CD4-positive, alpha-beta T cell treated with Interleukin-15 for 4 hours (primary cell): ENCODE data around the gene COBL.

ENCODE experiments used
- DNase-seq: peaks from one replicate; pipeline ENCODE4 v3.0.0-alpha.2; 2020; ENCODE audit warnings: low spot score

COBL gene

DNA sequence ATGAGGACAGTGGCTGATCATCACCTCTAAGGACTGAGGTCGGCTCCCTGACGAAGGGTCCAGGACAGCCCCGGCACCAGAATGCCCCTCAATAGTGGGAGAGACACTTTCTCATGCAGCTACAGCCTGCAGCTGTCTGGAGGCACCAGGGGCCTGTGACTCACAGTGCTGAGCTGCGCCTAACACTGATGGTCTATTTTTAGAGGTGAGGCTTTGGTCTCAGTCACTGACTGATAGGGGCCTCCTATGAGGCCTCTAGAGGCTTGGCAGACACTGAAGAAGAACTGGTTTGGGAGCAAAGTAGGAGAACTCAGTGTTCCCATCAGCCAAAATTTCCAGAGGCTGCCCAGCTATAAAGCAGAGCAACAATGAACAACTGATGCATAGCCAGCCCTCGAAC is 130.1 kb downstream of the COBL start:
- DNase-seq, result no peak

DNA sequence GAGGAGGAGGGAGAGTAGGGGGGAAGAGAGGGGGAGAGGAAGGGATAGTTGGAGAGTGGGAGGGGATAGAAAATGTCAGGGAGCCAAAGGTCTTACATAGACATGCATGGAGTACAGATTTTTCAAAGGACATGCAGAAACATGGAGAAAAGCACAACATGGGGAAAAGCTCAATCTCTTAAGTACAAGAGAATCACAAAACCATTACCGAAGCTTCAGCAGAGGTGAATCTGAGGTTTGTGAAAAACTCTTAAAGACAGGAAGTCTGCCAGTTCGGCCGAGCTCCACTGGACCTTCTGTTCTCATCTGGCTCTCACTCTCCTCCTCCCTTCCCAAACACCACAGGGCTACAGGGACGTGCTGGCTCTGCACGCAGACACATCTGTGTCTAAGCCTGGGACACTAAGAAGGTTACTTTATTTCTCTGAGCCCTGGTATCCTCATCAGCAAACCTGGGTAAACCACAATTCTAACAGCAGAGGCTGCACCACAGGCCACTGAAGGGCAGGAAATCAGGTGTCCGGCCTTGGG is 133.9 kb downstream of the COBL start:
- no peak for DNase-seq

DNA sequence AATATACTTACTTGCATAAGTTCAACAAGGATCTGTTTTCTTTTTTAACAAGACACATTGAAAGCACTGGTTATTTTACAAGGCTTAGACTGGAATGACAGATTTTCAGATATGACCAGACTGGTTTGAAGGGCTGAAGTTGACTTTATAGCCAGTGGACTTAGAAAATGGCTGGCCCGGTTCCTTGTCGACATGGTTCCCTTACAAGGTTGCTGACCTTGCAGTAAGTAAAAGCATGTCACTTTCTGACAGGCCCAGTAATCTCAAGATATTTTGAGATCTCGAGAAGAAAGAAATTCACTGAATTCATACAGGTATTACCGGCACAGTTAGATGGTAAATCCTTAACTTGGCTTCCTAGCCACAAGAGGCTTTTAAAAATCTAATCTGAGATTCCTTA is 136.5 kb downstream of the COBL start:
- DNase-seq, result no peak

DNA sequence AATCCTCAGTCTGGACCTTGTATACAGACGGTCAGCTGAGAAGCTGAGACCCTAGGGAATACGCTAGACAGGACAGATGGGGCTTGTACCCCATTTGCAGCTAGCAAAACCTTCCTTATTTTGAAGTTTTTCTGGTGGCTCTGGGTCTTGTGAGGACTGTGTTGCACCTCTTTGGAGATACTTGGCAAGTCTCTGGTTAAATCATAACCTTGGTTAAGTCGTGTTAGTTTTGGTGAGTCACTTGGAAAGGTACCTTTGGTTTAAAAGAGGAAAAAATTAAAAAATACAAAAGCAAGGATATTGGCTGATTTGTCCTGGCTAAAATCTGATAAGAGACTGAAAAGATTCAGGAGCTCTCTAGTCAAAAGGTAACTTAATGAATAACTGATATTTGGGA is 140.6 kb downstream of the COBL start:
- no peak for DNase-seq

DNA sequence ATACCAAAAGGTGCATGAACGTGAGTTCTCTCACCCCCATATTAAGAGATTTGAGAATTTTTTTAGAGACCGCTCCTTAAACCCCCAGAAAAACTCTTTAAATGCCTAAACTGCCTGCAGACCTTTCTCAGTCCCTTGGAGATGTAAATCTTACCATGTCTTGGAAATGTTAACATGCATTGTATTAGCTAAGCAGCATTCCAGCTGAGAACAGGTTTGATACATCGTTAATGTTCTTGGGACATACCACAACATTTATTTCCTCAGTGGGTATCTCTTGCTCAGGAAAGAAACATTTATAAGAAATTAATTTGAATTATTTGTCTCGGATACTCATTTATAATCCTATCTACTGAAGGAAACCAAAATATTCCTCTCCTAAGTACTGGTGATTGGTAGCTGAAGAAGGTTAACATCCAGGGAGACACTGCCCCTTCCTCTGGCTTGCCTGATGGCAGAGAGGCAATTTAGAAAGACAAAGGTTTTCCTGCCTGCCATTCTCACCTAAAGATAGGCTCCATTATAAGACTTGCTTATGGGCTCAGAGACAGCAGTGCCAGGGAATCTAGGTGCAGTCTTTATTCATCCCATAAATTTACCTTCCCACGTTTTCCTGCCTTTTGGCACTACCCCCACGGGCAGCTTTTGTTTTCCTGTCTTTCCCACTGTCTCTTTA is 141.2 kb downstream of the COBL start:
- no peak for DNase-seq

DNA sequence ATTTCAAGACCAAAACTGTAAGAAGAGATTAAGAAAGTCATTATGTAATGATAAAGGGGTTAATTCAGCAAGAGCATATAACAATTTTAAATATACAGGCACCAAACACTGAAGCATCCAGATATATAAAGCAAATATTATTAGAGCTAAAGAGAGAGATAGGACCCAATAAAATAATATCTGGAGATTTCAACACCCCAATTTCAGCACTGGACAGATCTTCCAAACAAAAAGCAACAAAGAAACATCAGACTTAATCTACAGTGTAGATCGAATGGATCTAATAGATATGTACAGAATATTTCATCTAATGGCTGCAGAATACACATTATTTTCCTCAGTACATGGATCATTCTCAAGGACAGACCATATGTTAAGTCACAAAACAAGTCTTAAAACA is 151.3 kb downstream of the COBL start:
- no peak for DNase-seq

DNA sequence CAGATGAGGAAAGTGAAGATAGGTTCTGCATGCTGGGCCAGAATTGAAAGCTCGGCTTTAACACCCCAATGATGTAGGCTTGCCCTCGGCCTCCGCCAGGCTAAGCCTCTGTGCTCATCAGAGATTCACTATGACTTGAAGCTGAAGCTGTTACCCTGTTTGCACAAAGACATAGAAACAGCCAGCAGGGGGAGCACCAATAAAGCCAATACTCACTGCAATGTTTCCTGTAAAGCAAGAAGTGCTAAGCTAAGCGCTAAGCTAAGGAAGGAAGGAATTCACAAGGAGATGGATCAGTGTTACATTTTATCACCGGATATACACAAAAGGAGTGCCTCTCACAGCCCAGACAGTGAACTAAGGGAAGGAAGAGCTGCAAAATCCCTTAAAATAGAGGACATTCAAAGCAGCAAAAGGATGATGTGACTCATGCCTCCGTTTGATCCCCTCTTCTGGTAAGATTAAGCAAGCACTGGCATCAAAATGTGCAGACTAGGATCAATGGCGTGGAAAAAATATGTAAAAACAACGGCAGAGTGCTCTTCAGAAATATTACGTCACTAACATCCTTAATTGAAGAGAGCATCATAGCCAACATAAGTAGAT is 153.8 kb downstream of the COBL start:
- DNase-seq, result peak; percentile 64

DNA sequence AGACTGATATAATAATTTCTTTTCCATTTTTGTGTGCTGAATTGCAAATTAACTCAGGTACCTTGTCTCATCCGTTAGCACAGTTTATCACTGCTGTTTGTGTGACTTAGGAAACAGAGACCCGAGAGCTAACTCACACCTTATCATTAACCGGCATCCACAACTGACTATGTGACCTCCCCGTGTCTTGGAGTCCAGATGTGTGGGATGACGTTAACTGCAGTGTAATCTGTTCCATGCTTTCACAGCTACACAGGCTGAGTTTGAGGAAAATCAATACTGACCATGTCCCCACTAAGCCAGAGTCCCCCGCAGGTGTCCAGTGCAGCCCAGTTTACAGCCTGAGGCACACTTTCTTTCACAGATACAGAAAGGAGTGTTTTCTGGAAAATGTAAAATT is 154.7 kb downstream of the COBL start:
- DNase-seq, result no peak

DNA sequence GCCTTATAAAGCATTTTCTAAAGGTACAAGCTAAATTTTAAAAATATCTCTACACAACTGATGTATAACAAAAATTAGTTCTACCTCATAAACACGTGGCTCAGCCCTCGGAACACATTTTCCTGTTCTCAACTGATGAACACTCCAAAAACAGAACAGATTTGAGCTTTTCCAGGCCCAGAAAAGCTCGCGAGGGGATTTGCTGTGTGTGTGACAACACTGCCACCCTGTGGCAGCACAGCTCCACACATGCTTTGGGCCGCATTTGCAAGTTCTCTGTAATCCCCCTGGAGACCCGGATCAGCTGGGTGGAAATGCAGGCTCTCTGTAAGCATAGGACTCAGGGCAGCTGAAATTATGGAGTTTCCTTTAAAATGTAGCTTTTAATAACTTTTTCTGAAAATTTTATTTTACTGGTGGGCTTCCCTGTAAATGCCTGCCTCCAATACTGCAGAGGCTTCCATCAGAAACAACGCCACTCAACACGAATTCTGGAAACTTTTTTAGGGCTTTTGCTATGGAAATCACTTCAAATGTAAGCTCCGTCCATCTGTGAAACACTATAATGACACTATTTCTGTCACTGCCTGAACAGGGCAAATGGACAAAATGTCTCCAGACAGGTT is 155.5 kb downstream of the COBL start:
- peak; percentile 46 for DNase-seq

DNA sequence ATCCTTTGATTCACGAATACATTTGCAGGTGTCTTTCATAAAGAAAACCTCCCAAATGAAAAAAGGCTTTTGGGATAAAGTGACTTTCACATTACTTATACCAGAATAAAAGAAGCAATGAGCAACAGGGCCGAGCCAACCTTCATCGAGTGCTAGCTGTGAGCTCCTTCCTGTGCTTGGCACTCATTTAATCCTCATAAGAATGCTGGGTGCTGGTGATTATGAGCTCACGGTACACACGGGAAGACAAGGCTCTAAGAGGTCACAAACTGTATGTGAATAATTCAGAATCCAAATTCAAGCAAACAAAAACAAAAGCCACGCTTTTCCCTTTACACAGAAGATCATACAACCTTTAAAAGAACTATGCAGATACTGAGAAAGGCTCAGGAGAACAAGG is 156.2 kb downstream of the COBL start:
- DNase-seq, result no peak

DNA sequence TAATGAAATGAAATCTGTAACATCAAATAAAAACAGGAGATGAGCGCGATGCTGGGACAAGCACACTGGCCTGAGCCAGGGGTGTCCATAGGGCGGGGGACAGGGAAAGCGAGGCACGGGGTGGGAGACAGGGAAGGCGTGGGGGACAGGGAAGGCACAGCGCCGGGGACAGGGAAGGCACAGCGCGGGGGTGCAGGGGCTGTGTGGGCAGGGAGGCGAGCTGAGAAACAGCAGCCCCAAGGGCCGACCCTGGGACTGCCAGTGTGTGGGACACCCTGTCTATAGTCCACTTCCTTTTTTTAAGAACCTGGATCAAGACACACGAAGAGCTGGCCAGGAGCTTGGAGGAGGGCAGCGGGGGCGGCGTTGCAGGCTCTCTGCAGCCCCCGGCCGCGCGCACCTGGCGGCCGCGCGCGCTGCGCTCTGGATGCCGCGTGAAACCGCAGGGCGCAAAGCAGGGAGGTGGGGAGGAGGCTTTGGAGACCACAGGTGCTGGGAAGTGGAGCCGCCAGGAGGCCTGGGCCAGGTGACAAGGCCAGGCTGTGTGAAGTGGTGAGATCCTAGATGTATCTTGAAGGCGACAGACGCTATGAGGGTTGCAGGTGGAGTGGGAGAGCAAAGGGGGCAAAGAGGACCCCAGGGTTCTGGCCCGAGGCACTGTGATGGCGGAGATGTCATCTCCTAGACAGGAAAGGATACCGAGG is 157.7 kb downstream of the COBL start:
- no peak for DNase-seq

DNA sequence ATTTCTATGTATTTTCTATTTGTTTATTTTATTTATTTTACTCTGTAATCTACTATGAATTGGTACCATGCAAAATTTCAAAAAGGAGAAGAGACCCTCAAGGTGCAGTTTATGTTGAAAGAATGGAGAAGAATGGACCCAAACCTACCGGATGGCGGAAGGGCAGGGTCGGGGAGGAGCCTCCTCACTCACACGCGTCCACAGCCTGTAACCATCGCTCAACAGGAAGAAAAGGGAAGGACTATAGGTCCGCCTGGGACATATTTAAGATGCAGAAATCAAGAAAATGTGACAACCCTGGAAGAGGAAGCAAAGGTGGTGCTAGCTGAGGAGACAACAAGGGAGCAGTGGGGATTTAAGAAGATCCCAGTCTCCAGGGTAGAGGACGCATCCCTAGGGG is 158.4 kb downstream of the COBL start:
- no peak for DNase-seq

DNA sequence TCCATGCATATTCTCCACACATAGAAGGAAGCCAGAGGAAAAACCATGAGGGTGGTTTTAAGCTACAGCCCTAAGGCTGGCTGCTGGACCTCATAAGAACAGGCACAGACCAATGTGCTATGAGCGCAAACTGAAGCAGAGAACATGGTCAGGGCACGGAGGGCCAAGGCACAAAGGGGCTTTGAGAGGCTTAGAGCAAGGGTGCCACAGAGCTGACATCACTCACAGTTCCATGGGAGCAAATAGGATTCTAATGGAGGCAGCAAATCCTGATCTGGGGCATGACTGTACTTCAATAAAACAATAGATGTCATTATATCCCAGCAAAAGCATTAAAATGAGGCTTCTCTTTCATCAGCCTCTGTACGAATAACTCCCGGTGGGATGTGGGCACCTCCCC is 162.4 kb downstream of the COBL start:
- no peak for DNase-seq

DNA sequence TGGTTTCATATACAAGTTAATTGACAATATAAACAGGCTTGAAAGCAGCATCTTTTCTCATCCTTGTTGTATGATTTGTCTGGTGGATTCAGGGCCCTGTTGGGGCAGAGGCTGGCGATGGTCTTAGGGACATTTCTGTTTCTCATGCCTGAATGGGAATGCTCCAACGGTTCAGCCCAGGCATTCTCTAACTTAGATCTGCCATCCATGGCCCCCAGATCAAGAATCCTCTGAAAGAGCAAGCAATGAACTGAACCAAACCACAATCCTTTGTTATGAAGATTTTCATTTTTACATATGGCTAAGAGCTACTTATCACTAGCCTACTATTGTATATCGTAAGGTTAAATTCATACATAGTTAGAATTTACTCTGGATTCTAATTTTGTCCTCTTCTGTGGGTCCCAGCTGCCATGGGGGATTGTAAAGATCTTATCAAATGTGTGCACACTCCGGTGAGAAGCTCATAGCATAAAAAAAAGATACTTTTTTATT is 163.9 kb downstream of the COBL start:
- DNase-seq, result no peak

DNA sequence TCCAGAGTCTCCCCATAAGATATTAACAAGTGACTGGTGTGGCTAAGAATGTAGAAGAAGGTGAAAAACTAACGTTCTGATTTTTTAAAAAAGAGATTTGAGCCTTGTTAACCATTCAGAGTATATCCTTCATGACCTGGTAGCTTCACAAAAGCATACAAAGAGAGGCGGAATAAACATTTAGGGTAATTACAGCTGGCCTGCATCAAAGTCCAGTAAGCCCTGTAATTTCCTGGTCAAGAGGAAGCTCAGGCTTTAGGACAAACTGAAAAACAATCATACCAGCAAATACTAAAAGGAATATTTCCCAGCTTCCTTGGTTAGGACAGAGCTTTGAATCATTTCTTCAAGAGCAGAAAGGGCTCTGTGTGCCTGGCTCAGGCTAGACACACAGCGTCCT is 165.2 kb downstream of the COBL start:
- no peak for DNase-seq

DNA sequence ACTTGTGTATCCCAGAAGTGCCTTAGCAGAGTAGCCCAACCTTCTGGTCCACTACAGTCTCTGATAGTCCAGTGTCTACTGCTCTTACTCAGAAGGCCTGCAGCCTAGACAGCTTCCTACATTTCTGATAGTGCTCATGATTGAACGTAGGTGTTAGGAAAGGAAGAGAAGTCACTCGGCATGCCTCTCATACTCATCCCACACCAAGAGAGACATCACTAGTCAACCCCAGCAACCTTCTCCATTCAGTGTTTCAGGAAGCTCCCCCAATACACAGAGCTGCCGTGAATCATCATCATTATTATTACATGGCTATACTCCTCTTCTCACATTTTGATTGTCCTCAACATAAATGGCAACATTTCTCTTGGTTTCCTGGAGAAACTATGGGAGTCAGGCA is 166.4 kb downstream of the COBL start:
- DNase-seq, result no peak

DNA sequence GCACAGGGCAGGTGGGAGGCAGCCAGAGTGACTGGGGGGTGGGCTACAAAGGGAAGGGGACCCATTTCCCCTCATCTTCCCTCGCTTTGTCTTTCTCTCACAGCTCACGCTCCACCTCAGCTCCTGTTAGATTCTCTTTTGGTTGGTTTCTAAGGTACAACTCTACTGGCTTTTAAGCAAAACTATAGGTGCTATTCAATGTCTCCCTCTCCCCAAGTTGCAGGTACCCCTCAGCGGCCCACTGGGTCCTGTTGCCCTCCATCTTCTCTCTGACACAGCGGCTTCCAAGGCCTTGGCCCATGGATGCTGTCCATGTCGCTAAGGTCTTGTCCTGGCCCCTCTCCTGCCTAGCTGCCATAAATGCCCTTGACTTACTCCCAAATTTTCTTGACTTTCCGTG is 168.4 kb downstream of the COBL start:
- no peak for DNase-seq

DNA sequence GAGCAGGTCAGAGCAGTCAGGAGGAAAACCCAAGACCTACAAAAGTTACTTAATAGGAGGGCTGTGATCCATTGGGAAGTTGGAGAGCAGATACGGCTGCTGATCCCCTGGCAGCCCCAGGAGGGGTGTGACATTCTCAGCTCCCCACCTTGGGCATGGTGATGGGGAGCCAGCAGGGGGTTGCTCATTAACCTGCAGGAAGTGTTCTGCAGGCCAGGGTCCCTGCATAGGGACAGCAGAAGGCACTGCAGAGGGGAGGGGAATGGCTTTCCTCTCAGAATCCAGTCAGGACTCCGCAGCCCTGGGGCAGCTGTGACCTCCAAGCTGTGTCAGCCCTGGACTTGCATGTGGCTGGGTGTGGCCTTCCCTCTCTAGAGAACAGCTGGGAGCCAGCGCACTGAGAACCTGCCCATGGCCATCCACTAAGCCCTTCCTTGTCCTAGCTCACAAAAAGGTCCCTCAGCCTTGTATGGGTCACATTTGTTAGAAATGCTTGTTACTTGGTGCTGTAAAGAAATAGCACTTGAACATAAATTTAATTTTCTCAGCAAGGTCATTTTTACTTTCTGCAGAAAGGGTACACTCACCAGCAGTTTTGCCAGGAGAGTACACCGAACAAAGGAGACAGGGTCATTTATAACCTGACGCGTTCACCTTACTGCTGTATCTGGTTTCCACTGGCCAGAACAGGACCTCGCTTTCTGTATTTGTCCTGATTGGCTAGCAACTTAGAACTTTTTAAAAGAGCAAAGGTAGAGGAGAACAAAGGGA is 169.6 kb downstream of the COBL start:
- DNase-seq, result no peak

DNA sequence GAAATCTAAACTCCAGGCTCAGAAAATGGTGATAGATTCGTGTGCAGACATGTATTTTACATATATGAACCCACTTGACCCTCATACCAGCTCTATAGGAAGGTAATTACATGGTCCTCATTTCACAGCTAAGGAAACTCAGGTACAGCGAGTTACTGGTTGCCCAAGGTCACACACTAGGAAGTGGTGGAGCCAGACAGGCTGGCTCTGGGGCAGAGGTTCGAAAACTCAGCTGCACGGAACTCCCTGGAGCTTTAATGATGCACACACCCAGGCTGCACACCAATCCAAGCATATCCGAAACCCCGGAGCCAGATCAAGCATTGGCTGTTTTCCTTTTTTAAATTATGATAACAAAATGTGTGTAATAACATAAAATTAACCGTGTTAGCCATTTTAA is 172.4 kb downstream of the COBL start:
- no peak for DNase-seq

DNA sequence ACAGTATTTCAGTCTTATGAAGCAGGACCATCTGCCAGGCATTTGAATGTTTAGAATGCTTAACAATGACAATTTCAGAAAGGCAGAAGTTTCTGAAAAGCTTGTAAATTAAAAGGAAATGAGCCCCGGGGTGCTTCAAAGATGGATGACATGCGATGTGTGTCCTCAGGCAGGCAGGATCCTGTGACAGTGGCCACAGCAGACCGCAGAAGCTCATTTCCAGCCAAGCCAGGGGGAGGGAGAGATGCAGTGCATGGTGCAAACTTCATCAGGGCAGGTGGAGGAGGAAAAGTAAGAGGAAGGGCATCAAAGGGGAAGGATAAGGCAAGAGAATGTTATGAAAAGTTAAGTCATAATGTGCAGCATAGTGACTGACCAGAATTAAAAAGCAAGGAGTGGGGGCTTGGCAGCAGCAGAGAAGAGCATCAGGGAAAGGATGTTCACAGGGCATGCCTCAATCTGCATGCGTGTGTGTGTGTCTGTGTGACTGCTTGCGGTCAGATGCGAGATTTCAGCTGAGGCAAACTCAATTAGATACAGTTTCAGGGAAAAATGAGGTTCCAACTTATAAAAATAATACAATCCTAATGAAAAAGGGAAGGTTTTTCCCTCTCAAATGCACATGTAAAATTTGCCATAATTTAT is 173.7 kb downstream of the COBL start:
- no peak for DNase-seq

DNA sequence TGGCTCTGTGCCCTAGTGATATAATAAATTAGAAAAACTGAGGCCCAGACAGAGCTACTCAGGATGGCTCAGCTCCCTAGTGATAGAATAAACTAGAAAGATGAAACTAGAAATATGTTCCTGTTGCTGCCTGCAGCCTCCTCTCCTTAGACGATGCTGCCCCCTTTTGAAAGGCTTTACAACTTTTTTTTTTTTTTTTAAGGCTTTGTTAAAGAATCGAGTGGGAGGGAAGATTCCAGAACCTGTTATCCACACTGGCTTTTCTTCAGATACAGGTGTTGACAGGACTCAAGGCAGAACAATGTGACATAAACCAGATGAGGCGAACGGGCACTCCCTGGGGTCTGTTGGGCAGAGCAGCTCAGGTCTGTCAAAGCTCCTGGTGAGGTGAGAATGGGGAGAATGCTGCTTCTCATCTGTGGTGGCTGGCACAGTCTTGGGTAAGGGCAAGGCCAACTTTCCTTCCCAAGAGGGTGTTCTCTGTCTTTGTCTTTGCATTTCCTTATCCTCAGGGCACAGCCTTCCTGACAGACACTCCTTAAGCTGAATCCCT is 175.1 kb downstream of the COBL start:
- no peak for DNase-seq
